Left cardiac atrium (tissue), 4 donors: ENCODE data around the gene HLTF. TPM values are rescaled to one million over a fixed set of nuclear protein-coding genes. Genes with fewer than 3 reads are reported as not detected.
"Not testable (repeated sequence)": the region's sequence is repeated elsewhere in the genome, so short reads cannot be mapped to it uniquely, and the experiment has no call there.

ENCODE experiments used
- ATAC-seq, 2 donors: fragments of 200-7000 bp; cut with Tn5 transposase; one replicate each; pipeline ENCODE4 v1.9.1; 2020; ENCODE audit warnings: mild to moderate bottlenecking in 2 of 2, moderate library complexity in 2 of 2
- DNase-seq: peaks from one replicate; pipeline ENCODE4 v3.0.0-alpha.2; 2020
- intact Hi-C, 2 donors: fragments of 100-400 bp; cut with DNase I; formaldehyde crosslinking; loops; one replicate each; pipeline versions ENCODE4 v1.14.1 to v1.15.1; 2022 to 2023
- total RNA-seq, 2 donors: library from RNA; stranded (reverse); fragmentation: NEBNext Ultra II Directional; extraction: Animal tissue kit (Norgen Biotek cat#: 25700); gene quantifications; one replicate each; pipeline ENCODE4 v1.2.1, GENCODE V29; 2021
- donor health status: DM: no; HTN: yes; CAD: no.
- donor health status: DM: no; HTN: yes; CAD: no; lungs with severe emphysema.
- donor health status: DM: yes; HTN: yes; CAD: no.
- donor health status: Dilated cardiomyopathy.

Gene HLTF
- total RNA-seq, 2 donors from 2014 or later = 18.9 to 25.0 TPM

- intact Hi-C loops = no loop called here
- ATAC-seq (no peak), DNase-seq (no peak)
Observed at GRCh38 chr3:149001727-149002126, 84.6 kb downstream of the HLTF start.

DNA sequence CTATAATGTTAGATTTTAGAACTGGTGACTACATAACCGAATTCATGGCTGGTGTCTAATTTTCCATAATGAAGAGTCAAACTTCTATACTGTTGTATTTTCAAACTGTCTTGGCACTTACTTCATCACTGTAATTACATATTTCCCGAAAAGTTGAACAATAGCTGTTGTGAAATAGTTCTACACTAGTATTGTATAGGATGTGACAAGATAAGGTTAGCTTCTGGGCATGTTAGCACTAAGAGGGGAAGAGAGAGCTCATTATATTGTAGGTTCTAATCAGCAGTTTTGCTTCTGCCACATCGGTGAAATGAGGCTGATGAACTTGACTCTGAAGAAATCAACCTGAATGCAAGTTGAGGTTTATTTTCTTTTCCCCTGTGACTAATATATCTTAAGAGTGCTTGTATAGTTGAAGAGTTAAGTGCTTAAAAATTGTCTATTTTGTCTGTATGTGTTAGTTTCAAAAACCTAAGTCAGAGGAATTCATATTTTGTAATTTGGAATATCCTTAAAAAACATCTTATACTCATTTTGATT lies 86.1 kb downstream of the HLTF start:
- ATAC-seq (no peak), DNase-seq (no peak)
- intact Hi-C loops = no loop called here

- ATAC-seq = peak; percentile 51 to 78
- intact Hi-C loops = no loop called here
- DNase-seq = no peak
Observed at GRCh38 chr3:148999806-149000205, 86.5 kb downstream of the HLTF start.

DNA sequence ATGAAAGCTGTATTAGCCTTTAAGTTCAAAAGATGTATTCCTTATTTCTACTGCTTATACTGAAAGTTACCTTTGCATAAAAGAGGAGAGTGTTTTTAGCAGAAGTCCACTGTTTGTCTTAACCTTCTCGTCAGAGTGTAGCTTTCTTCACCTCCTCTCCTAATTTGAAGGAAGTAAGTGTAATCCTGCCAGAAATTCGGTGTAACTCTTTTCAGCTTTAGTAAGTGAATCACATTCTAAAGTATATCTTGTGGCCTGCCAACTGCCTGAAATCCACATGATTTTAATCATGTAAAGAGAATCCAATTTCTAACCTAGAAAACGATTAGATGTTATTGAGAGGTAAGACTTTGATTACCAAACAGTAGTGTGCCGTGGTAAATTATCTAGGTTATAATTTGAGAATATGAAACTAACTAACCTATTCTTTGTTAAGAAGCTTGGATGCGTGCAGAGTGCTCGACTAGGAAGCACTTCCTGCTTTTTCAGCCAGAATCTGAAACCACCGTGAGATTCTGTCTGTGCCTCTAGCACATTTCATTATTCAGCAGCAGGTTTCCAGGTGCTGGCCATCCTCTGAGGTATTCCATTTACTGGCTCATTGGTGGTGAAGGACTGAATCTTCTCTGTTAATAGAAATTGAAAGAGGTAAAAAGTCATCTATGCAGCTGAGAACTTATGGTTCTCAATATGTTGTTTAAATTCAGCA lies 87.5 kb downstream of the HLTF start:
- intact Hi-C loops = no loop called here
- DNase-seq (no peak), ATAC-seq (peak in 1 of 2 donors; percentile 53)

DNA sequence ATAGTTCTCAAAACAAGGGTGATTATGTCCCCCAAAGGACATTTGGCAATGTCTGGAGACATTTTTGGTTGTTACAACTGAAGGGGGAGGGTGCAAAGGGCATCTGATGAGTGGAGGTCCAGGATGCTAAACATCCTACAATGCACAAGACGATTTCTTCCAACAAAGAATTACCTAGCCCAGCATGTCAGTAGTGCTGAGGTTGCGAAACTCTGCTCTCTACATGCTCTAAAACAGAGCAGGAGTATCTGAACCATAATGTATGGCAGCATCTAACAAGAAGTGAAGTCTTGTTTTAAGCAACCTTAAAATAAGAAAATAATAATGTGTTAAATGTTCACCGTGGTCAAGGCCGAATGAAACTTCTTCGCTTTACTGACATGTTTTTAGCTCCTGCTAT lies 88.0 kb downstream of the HLTF start:
- intact Hi-C loops = no loop called here
- peak in 1 of 2 donors; percentile 43 for ATAC-seq

DNA sequence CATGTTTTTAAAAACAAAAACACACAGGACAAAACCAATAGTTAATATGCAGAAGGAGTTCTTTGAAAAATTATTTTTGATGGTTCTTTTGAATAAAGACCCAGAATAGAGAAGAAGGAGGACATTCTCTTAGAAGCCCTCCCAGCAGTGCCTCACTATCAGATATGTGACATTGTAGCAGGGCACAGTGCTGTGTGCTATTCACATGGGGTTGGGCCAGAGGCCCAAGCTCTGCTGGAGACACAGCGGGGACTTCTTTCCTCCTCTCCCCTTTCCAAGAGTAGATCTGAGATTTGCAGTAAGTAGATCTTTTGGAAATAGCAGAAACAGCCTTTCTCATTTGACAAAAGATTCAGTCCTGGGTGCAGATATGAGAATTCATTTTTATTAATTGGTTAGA lies 88.7 kb downstream of the HLTF start:
- DNase-seq (no peak), ATAC-seq (no peak)
- intact Hi-C loops = no loop called here

More for the DNA sequence above, 88.0 kb downstream of the HLTF start:
- no peak for DNase-seq

DNA sequence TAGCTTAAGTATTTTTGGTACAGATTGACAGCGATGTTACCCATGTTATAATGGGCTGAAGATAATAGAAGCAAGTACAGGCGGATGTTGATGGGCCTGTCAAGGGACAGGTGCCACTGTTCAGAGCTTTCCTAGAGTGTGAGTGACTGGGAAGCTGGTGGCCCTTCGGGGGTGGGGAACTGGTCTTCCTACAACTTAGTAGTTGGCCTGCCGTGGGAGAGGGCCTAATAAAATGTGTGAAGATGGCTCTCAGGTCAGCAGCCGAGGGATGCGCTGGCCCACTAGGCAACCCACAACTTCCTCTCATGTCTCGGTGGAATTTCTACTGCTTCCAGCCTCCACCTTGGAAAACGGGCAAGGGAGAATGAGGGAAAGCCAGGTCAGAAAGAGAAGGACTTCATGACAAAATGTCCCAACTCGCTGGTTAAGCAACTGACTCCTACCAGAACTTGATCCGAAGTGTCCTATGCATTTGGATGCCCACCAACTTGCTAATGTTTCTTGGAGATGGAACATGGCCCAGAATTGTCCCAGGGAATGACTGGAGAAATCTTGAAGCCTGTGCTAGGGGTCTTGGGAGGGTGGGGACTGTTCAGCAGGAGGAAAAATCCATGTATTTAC lies 93.6 kb downstream of the HLTF start:
- ATAC-seq (no peak), DNase-seq (no peak)
- intact Hi-C loops = no loop called here

DNA sequence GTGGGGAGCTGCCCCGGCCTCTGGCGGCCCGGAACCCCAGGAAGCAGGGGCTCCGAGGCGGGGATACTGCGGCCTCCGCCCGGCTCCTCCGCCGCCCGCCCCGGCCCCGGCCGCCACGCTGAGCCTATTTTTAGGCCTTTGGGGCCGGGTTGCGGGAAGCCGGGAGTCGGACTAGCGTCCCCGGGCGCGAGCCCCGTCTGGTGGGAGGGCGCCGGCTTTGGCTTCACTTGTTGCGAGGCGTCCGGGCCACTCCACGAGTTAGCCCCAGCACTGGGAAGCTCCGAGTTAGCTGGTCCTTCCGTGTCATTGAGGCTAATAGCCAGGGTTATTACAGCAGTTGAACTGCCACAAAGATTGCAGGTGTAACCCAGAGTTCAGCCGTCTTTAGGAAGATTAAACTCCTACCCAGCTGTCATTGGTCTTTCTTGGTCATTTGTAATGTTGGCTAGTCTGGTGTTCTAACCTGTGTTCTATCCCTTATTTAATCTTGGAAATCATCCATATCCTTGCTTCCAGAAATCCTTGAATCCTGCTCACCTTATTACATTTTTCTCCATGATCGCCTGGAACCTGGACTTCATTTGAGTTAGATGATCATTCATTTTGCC lies 94.2 kb downstream of the HLTF start:
- intact Hi-C loops = no loop called here
- DNase-seq (peak; percentile 69), ATAC-seq (peak; percentile 71 to 72)

GRCh38 chr3:148991219-148992026 lies 94.9 kb downstream of the HLTF start, which contains the start of gene GYG1:
Gene GYG1 (plus strand): TSS chr3:148991540. CDS start chr3:148991641, 101 bp downstream.
- DNase-seq = peak; percentile 90
- ATAC-seq = peak; percentile 92 to 97
- intact Hi-C loops = no loop called here

GRCh38 chr3:148990236-148990635 lies 96.1 kb downstream of the HLTF start:
- ATAC-seq (no peak), DNase-seq (no peak)
- intact Hi-C loops = no loop called here

DNA sequence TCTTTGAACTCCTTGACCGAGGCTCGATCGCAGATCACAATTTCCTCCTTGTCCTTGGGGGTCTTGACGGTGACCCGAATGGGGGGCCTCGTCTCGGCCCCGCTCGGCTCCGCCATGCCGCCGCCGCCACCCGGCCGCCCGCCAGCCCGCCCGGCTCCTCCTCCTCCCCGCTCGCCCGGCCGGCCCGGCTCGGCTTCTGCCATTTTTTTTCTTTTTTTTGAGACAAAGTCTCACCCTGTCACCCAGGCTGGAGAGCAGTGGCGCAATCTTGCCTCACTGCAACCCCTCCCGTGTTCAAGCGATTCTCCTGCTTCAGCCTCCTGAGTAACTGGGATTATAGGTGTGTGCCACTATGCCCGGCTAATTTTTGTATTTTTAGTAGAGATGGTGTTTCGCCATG lies 98.8 kb downstream of the HLTF start:
- ATAC-seq, DNase-seq, intact Hi-C loops: not testable (repeated sequence)

GRCh38 chr3:148981273-148981672 lies 105.1 kb downstream of the HLTF start:
- intact Hi-C loops = no loop called here
- ATAC-seq = no peak
- DNase-seq = no peak

Other genes starting within 250 kb of the HLTF start
- 1 to 10 TPM; 1.9 to 4.5 TPM for gene CPA3, start 221.2 kb downstream of the HLTF start, total RNA-seq
- gene GYG1, start 95.0 kb downstream of the HLTF start, total RNA-seq = 100 to 1,000 TPM; 104 to 125 TPM
- 1 to 10 TPM; 7.7 to 9.7 TPM for gene HPS3, start 43.1 kb upstream of the HLTF start, total RNA-seq
- 10 to 100 TPM; 13.9 to 35.6 TPM for gene CP, start 135.3 kb upstream of the HLTF start, total RNA-seq
- gene TM4SF18, start 247.1 kb upstream of the HLTF start, total RNA-seq = 10 to 100 TPM; 12.5 to 13.2 TPM